Transverse colon (tissue), 4 donors: Measurements from ENCODE around the gene RPE. TPM values are rescaled to one million over a fixed set of nuclear protein-coding genes. Genes with fewer than 3 reads are reported as not detected.

Source experiments
- DNase-seq: peaks from one replicate; pipeline ENCODE4 v3.0.0-alpha.2; 2019
- H3K27ac ChIP-seq, 4 donors: fragments of 200-600 bp; sonication (generic); 2 replicates each; pipeline ENCODE4 v1.5.1; 2016 to 2018; ENCODE audit warnings: inconsistent platforms in 4 of 4
- H3K27me3 ChIP-seq: fragments of 200-600 bp; sonication (generic); 2 replicates; pipeline ENCODE4 v1.5.1; 2017; ENCODE audit warnings: inconsistent platforms
- H3K36me3 ChIP-seq, 4 donors: fragments of 200-600 bp; sonication (generic); 2 replicates each; pipeline ENCODE4 v1.5.1; 2017 to 2019; ENCODE audit warnings: inconsistent platforms in 4 of 4
- H3K4me1 ChIP-seq, 4 donors: fragments of 200-600 bp; sonication (generic); 2 replicates each; pipeline ENCODE4 v1.5.1; 2017 to 2020; ENCODE audit warnings: inconsistent platforms in 4 of 4
- H3K4me3 ChIP-seq, 4 donors: fragments of 200-600 bp; sonication (generic); 1 replicate in 1 of 4; 2 replicates in 3 of 4; pipeline versions ENCODE4 v1.5.1 to v1.6.1; 2017 to 2019; ENCODE audit warnings: inconsistent platforms in 4 of 4
- H3K9me3 ChIP-seq, 2 donors: fragments of 200-600 bp; sonication (generic); 2 replicates each; pipeline ENCODE4 v1.5.1; 2017 to 2019; ENCODE audit warnings: inconsistent platforms in 2 of 2
- EP300 ChIP-seq: sonication (generic); formaldehyde crosslinking; IDR thresholded peaks from one replicate; pipeline ENCODE4 v1.6.1; 2017; ENCODE audit warnings: antibody characterized with exemption, low read depth
- POLR2A ChIP-seq: fragments of 450-650 bp; IDR thresholded peaks from one replicate; pipeline ENCODE4 v1.6.1; 2016; ENCODE audit warnings: antibody characterized with exemption, mild to moderate bottlenecking, moderate library complexity
- POLR2AphosphoS5 ChIP-seq, 3 donors: sonication (generic); formaldehyde crosslinking; IDR thresholded peaks; one replicate each; pipeline ENCODE4 v1.6.1; 2016; ENCODE audit warnings: antibody characterized with exemption in 3 of 3
- WGBS, 2 donors: methylation state at CpG; one replicate each; pipeline ENCODE4 v1.1.5; 2018; ENCODE audit warnings: low coverage in 1 of 2; 5-methylcytosine and 5-hydroxymethylcytosine counted together
- in situ Hi-C, 4 donors: fragments of 200-750 bp; cut with MboI; loops; one replicate each; pipeline versions ENCODE4 v1.15.0 to v1.15.1; 2017; ENCODE audit warnings: low sequenced_read_pairs in 3 of 4, low pct_ligation_motif_present in 1 of 4, low pct_unique_long_range_greater_than_20kb in 1 of 4
- intact Hi-C: fragments of 100-400 bp; cut with DNase I; formaldehyde crosslinking; loops from one replicate; pipeline ENCODE4 v1.15.1; 2023; ENCODE audit warnings: low total_unique reads
- total RNA-seq, 4 donors: library from RNA; depleted of rRNA; stranded (reverse); fragments of >200 nt; gene quantifications; one replicate each; pipeline ENCODE4 v1.1.0, GENCODE V29; 2016
- TF ChIP-seq, protein P1 (sequence below), 5 experiments: fragments of 200-600 bp in 3 of 5; fragments of 450-650 bp in 2 of 5; sonication (generic) in 3 of 5; IDR thresholded peaks; 1 replicate in 2 of 5; 2 replicates in 3 of 5; pipeline ENCODE4 v1.5.1; 2016 to 2017; ENCODE audit warnings: antibody characterized with exemption in 5 of 5, inconsistent platforms in 3 of 5, mild to moderate bottlenecking in 2 of 5, moderate library complexity in 1 of 5

Gene RPE
- total RNA-seq, 4 donors from 2014 or later = 13.1 to 50.0 (median 30.1) TPM

GRCh38 chr2:209977386-209978239, 24.8 kb upstream of the RPE start:
- TF ChIP-seq POLR2A = no peak
- no peak for TF ChIP-seq EP300
- TF ChIP-seq, protein P1, sequence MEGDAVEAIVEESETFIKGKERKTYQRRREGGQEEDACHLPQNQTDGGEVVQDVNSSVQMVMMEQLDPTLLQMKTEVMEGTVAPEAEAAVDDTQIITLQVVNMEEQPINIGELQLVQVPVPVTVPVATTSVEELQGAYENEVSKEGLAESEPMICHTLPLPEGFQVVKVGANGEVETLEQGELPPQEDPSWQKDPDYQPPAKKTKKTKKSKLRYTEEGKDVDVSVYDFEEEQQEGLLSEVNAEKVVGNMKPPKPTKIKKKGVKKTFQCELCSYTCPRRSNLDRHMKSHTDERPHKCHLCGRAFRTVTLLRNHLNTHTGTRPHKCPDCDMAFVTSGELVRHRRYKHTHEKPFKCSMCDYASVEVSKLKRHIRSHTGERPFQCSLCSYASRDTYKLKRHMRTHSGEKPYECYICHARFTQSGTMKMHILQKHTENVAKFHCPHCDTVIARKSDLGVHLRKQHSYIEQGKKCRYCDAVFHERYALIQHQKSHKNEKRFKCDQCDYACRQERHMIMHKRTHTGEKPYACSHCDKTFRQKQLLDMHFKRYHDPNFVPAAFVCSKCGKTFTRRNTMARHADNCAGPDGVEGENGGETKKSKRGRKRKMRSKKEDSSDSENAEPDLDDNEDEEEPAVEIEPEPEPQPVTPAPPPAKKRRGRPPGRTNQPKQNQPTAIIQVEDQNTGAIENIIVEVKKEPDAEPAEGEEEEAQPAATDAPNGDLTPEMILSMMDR (IDR thresholded peaks at IDR 0.05) = peak; percentile 46 to 50 (median 48)
- no peak for TF ChIP-seq POLR2AphosphoS5 (IDR thresholded peaks at IDR 0.05)
- H3K36me3 ChIP-seq = no peaks in the 10 kb centered on the region
- 88 to 90% methylated on average over 2 of the region's 2 CpGs for WGBS, 2 donors
- H3K4me3 ChIP-seq = no peak overlapping the region
- no peaks in the 10 kb centered on the region for H3K9me3 ChIP-seq
- no peaks in the 10 kb centered on the region for H3K4me1 ChIP-seq
- in situ Hi-C loops = loop anchor here in 3 of 4 donors (5.0 to 10.0 kb wide), 2 partner anchors 220 to 227 kb away; no protein-coding TSS in a partner anchor
- intact Hi-C loops = loop anchor here (2.0 kb wide), 1 partner anchor 221 kb away; no protein-coding TSS in a partner anchor
- H3K27me3 ChIP-seq = no peaks in the 10 kb centered on the region
- H3K27ac ChIP-seq = no peak overlapping the region
- no peak for DNase-seq

- in situ Hi-C loops = no loop called here
- intact Hi-C loops = no loop called here
- no peak overlapping the region for H3K27ac ChIP-seq
Measured at GRCh38 chr2:209984291-209984690, 18.1 kb upstream of the RPE start.

GRCh38 chr2:209985874-209986273, 16.6 kb upstream of the RPE start:
- in situ Hi-C loops (no loop called here), intact Hi-C loops (no loop called here)
- no peaks in the 10 kb centered on the region for H3K27me3 ChIP-seq
- TF ChIP-seq POLR2AphosphoS5 (IDR thresholded peaks at IDR 0.05) (no peak), POLR2A (no peak), EP300 (no peak)
- TF ChIP-seq, protein P1 (IDR thresholded peaks at IDR 0.05) = no peak
- no peaks in the 10 kb centered on the region for H3K4me1 ChIP-seq
- H3K4me3 ChIP-seq = no peak overlapping the region
- no peaks in the 10 kb centered on the region for H3K36me3 ChIP-seq
- no peaks in the 10 kb centered on the region for H3K9me3 ChIP-seq
- DNase-seq = no peak
- H3K27ac ChIP-seq = no peak overlapping the region
- 49 to 70% methylated on average over 3 of the region's 3 CpGs for WGBS, 2 donors

More at GRCh38 chr2:209984291-209984690, 18.1 kb upstream of the RPE start:
- no peak for DNase-seq
- Histone ChIP-seq H3K27me3 (no peaks in the 10 kb centered on the region), H3K9me3 (no peaks in the 10 kb centered on the region), H3K4me1 (no peaks in the 10 kb centered on the region), H3K36me3 (no peaks in the 10 kb centered on the region), H3K4me3 (no peak overlapping the region)
- WGBS, 2 donors = 86 to 93% methylated on average over 2 of the region's 2 CpGs
- no peak for TF ChIP-seq POLR2A
- TF ChIP-seq EP300 = no peak

GRCh38 chr2:209986415-209986814, 16.0 kb upstream of the RPE start:
- no peak for DNase-seq
- intact Hi-C loops = no loop called here

More at GRCh38 chr2:209986415-209986814, 16.0 kb upstream of the RPE start:
- Histone ChIP-seq H3K36me3 (no peaks in the 10 kb centered on the region), H3K4me3 (no peak overlapping the region), H3K4me1 (no peaks in the 10 kb centered on the region), H3K27ac (no peak overlapping the region), H3K9me3 (no peaks in the 10 kb centered on the region), H3K27me3 (no peaks in the 10 kb centered on the region)
- in situ Hi-C loops = no loop called here
- WGBS, 2 donors = 65% methylated on average over 2 of the region's 2 CpGs; no CpG with 5 or more reads in 1 of the 2 donors
- TF ChIP-seq POLR2A (no peak), POLR2AphosphoS5 (IDR thresholded peaks at IDR 0.05) (no peak), EP300 (no peak)
- TF ChIP-seq, protein P1 (IDR thresholded peaks at IDR 0.05) = no peak
